ENCODE results near the gene DCLK1. TPM values are rescaled to one million over a fixed set of nuclear protein-coding genes. Genes with fewer than 3 reads are reported as not detected.

DCLK1 gene
- total and polyA plus RNA-seq, 2 experiments from 2014 or later = 0.16 to 2.9 TPM

GRCh38 chr13:36031490-36031889, 99.7 kb downstream of the DCLK1 start:
- WGBS (ENCODE audit: low lambda C conversion rate, missing lambda C conversion rate) = 74% methylated on average over 8 of the region's 8 CpGs
- H3K79me2 ChIP-seq = no peaks in the 10 kb centered on the region
- no peaks in the 10 kb centered on the region for H3K27me3 ChIP-seq
- no peak for DNase-seq (ENCODE audit: low spot score)
- no peaks in the 10 kb centered on the region for H3K36me3 ChIP-seq (replicated peaks; ENCODE audit: insufficient read depth, low read depth)
- H4K20me1 ChIP-seq (ENCODE audit: insufficient read depth, poor library complexity, severe bottlenecking) = no peaks in the 10 kb centered on the region
- no peak overlapping the region for H3K27ac ChIP-seq
- H3K4me3 ChIP-seq = no peak overlapping the region
- H3K9me3 ChIP-seq (ENCODE audit: low read depth) = no peaks in the 10 kb centered on the region
- TF ChIP-seq CTCF (IDR thresholded peaks at IDR 0.05; ENCODE audit: poor library complexity) (no peak), EZH2 (IDR thresholded peaks at IDR 0.05; ENCODE audit: borderline replicate concordance) (no peak), EZH2phosphoT487 (IDR thresholded peaks at IDR 0.05; ENCODE audit: low read depth, severe bottlenecking, unreplicated experiment) (no peak)
- no peaks in the 10 kb centered on the region for H3K9me2 ChIP-seq (replicated peaks; ENCODE audit: insufficient read depth)
- H2AFZ ChIP-seq = no peak overlapping the region
- H3K4me1 ChIP-seq (ENCODE audit: insufficient read depth) = no peaks in the 10 kb centered on the region
- H3K4me2 ChIP-seq = no peak overlapping the region

GRCh38 chr13:36030670-36031331, 100.4 kb downstream of the DCLK1 start:
- TF ChIP-seq EZH2 (IDR thresholded peaks at IDR 0.05; ENCODE audit: borderline replicate concordance) = no peak
- no peak for TF ChIP-seq EZH2phosphoT487 (IDR thresholded peaks at IDR 0.05; ENCODE audit: low read depth, severe bottlenecking, unreplicated experiment)
- TF ChIP-seq CTCF (IDR thresholded peaks at IDR 0.05; ENCODE audit: poor library complexity) = no peak
- no peak overlapping the region for H3K27ac ChIP-seq
- no peaks in the 10 kb centered on the region for H3K4me1 ChIP-seq (ENCODE audit: insufficient read depth)
- H3K9me2 ChIP-seq (replicated peaks; ENCODE audit: insufficient read depth) = no peaks in the 10 kb centered on the region
- no peaks in the 10 kb centered on the region for H3K36me3 ChIP-seq (replicated peaks; ENCODE audit: insufficient read depth, low read depth)
- no peaks in the 10 kb centered on the region for H4K20me1 ChIP-seq (ENCODE audit: insufficient read depth, poor library complexity, severe bottlenecking)
- H2AFZ ChIP-seq = no peak overlapping the region
- no peaks in the 10 kb centered on the region for H3K9me3 ChIP-seq (ENCODE audit: low read depth)
- peak; percentile 15 for DNase-seq (ENCODE audit: low spot score)
- no peak overlapping the region for H3K4me2 ChIP-seq
- WGBS (ENCODE audit: low lambda C conversion rate, missing lambda C conversion rate) = 65% methylated on average over 8 of the region's 8 CpGs
- H3K27me3 ChIP-seq = no peaks in the 10 kb centered on the region
- no peaks in the 10 kb centered on the region for H3K79me2 ChIP-seq
- H3K4me3 ChIP-seq = no peak overlapping the region

GRCh38 chr13:36029166-36029565, 102.0 kb downstream of the DCLK1 start:
- H3K9me3 ChIP-seq (ENCODE audit: low read depth) = no peaks in the 10 kb centered on the region
- H3K27me3 ChIP-seq = no peaks in the 10 kb centered on the region
- no peaks in the 10 kb centered on the region for H4K20me1 ChIP-seq (ENCODE audit: insufficient read depth, poor library complexity, severe bottlenecking)
- 85% methylated on average over 6 of the region's 6 CpGs for WGBS (ENCODE audit: low lambda C conversion rate, missing lambda C conversion rate)
- DNase-seq (ENCODE audit: low spot score) = no peak
- no peaks in the 10 kb centered on the region for H3K36me3 ChIP-seq (replicated peaks; ENCODE audit: insufficient read depth, low read depth)
- TF ChIP-seq EZH2phosphoT487 (IDR thresholded peaks at IDR 0.05; ENCODE audit: low read depth, severe bottlenecking, unreplicated experiment) (no peak), CTCF (IDR thresholded peaks at IDR 0.05; ENCODE audit: poor library complexity) (no peak), EZH2 (IDR thresholded peaks at IDR 0.05; ENCODE audit: borderline replicate concordance) (no peak)
- H3K79me2 ChIP-seq = no peaks in the 10 kb centered on the region
- H2AFZ ChIP-seq = no peak overlapping the region
- H3K27ac ChIP-seq = no peak overlapping the region
- H3K4me3 ChIP-seq = no peak overlapping the region
- no peak overlapping the region for H3K4me2 ChIP-seq
- H3K9me2 ChIP-seq (replicated peaks; ENCODE audit: insufficient read depth) = no peaks in the 10 kb centered on the region
- H3K4me1 ChIP-seq (ENCODE audit: insufficient read depth) = no peaks in the 10 kb centered on the region

Measured in hepatocyte (in vitro differentiated cells).